ENCODE data around the gene PIEZO2.

The PIEZO2 gene

DNA sequence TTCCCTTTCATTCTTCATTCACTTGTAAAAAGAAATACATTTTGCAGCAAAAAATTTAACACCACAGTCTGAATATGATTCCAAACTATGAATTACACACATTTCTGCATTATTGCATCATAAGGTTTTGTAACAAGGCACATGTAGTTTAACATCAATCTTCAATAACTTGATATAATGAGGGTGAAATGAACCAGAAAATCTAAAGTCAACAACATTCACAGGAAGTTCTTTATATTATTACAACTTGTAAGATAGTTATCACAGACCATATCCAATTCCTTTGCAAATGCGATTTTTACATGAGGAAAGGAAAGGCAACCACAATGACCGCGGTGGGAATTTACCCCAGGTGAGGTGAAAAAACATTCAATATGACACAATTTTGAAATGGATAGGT, 410.2 kb downstream of the PIEZO2 start (continued):
- TF ChIP-seq, protein P1, sequence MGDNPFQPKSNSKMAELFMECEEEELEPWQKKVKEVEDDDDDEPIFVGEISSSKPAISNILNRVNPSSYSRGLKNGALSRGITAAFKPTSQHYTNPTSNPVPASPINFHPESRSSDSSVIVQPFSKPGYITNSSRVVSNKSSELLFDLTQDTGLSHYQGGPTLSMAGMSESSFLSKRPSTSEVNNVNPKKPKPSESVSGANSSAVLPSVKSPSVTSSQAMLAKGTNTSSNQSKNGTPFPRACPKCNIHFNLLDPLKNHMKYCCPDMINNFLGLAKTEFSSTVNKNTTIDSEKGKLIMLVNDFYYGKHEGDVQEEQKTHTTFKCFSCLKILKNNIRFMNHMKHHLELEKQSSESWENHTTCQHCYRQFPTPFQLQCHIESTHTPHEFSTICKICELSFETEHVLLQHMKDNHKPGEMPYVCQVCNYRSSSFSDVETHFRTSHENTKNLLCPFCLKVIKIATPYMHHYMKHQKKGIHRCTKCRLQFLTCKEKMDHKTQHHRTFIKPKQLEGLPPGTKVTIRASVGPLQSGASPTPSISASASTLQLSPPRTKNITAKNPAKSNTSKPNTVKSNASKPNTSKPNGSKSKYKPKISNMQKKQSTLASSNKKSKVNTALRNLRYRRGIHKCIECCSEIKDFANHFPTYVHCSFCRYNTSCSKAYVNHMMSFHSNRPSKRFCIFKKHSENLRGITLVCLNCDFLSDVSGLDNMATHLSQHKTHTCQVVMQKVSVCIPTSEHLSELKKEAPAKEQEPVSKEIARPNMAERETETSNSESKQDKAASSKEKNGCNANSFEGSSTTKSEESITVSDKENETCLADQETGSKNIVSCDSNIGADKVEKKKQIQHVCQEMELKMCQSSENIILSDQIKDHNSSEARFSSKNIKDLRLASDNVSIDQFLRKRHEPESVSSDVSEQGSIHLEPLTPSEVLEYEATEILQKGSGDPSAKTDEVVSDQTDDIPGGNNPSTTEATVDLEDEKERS (tag by site-specific recombination; IDR thresholded peaks at IDR 0.05): no peak
- TF ChIP-seq ZNF48 (tag by site-specific recombination; IDR thresholded peaks at IDR 0.05) (no peak), ZNF830 (tag by site-specific recombination; IDR thresholded peaks at IDR 0.05; ENCODE audit: low read depth) (no peak), ELK4 (IDR thresholded peaks at IDR 0.05; ENCODE audit: borderline replicate concordance, low read depth, low read length) (no peak), ZNF629 (tag by site-specific recombination; IDR thresholded peaks at IDR 0.05) (peak; percentile 55; the same call in 1 of the 2 replicates), SP2 (tag by site-specific recombination; IDR thresholded peaks at IDR 0.05) (no peak), ZBTB17 (tag by site-specific recombination; IDR thresholded peaks at IDR 0.05) (peak; percentile 61), ZNF624 (tag by site-specific recombination; IDR thresholded peaks at IDR 0.05) (no peak), ZNF175 (tag by site-specific recombination; IDR thresholded peaks at IDR 0.05) (no peak), ZSCAN23 (tag by site-specific recombination; IDR thresholded peaks at IDR 0.05) (no peak), ZNF707 (tag by site-specific recombination; IDR thresholded peaks at IDR 0.05) (no peak)
- TF ChIP-seq, protein P2, sequence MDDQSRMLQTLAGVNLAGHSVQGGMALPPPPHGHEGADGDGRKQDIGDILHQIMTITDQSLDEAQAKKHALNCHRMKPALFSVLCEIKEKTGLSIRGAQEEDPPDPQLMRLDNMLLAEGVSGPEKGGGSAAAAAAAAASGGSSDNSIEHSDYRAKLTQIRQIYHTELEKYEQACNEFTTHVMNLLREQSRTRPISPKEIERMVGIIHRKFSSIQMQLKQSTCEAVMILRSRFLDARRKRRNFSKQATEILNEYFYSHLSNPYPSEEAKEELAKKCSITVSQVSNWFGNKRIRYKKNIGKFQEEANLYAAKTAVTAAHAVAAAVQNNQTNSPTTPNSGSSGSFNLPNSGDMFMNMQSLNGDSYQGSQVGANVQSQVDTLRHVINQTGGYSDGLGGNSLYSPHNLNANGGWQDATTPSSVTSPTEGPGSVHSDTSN (CRISPR knock-in tag; IDR thresholded peaks at IDR 0.05): no peak

DNA sequence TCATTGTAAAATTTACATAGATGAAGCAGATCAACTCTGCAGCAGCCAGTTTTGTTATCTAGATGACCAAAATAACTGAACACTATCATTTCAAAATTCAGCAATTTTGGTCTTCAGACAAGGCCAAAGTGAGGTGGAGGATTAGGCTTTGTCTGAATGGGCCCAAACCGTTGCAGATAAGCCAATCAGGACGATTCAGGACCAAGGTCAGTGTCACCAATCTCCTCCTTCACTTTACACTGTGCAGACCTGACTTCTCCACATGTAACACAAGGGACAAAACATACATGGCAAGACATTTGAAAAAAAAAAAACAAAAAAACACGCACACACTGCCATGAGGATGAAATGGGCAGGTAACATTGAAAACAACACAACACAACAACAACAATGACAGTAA, 412.4 kb downstream of the PIEZO2 start:
- Histone ChIP-seq H3K9me3 (ENCODE audit: control insufficient read depth, insufficient read depth, low read depth, low read length) (no peaks in the 10 kb centered on the region), H3K4me3 (ENCODE audit: low read depth, low read length) (no peak overlapping the region), H3K36me3 (ENCODE audit: control insufficient read depth in 2 of 2, insufficient read depth in 1 of 2, low read length in 2 of 2) (no peaks in the 10 kb centered on the region), H3K4me1 (ENCODE audit: control insufficient read depth, insufficient read depth, low read length) (peaks cover 8% of the 10 kb centered on the region; the same call in 1 of the 2 replicates), H3K27ac (ENCODE audit: extremely low read depth, low read depth, low read length) (no peak overlapping the region)
- TF ChIP-seq ZNF701 (tag by site-specific recombination; IDR thresholded peaks at IDR 0.05) (no peak), ZNF350 (tag by site-specific recombination; IDR thresholded peaks at IDR 0.05) (no peak)
- TF ChIP-seq, protein P3, sequence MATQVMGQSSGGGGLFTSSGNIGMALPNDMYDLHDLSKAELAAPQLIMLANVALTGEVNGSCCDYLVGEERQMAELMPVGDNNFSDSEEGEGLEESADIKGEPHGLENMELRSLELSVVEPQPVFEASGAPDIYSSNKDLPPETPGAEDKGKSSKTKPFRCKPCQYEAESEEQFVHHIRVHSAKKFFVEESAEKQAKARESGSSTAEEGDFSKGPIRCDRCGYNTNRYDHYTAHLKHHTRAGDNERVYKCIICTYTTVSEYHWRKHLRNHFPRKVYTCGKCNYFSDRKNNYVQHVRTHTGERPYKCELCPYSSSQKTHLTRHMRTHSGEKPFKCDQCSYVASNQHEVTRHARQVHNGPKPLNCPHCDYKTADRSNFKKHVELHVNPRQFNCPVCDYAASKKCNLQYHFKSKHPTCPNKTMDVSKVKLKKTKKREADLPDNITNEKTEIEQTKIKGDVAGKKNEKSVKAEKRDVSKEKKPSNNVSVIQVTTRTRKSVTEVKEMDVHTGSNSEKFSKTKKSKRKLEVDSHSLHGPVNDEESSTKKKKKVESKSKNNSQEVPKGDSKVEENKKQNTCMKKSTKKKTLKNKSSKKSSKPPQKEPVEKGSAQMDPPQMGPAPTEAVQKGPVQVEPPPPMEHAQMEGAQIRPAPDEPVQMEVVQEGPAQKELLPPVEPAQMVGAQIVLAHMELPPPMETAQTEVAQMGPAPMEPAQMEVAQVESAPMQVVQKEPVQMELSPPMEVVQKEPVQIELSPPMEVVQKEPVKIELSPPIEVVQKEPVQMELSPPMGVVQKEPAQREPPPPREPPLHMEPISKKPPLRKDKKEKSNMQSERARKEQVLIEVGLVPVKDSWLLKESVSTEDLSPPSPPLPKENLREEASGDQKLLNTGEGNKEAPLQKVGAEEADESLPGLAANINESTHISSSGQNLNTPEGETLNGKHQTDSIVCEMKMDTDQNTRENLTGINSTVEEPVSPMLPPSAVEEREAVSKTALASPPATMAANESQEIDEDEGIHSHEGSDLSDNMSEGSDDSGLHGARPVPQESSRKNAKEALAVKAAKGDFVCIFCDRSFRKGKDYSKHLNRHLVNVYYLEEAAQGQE (tag by site-specific recombination; IDR thresholded peaks at IDR 0.05): peak; percentile 79
- TF ChIP-seq, protein P4, sequence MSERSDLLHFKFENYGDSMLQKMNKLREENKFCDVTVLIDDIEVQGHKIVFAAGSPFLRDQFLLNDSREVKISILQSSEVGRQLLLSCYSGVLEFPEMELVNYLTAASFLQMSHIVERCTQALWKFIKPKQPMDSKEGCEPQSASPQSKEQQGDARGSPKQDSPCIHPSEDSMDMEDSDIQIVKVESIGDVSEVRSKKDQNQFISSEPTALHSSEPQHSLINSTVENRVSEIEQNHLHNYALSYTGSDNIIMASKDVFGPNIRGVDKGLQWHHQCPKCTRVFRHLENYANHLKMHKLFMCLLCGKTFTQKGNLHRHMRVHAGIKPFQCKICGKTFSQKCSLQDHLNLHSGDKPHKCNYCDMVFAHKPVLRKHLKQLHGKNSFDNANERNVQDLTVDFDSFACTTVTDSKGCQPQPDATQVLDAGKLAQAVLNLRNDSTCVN (tag by site-specific recombination; optimal IDR thresholded peaks at IDR 0.05): no peak
- CTCF ChIA-PET: no interaction called here
- POLR2A ChIA-PET: no interaction called here
